GM21381 (cell line): ENCODE data around the gene PRKAG2.
"Not testable (repeated sequence)": the region's sequence is repeated elsewhere in the genome, so short reads cannot be mapped to it uniquely, and the experiment has no call there.

ENCODE experiments used
- ATAC-seq: cut with Tn5 transposase; IDR thresholded peaks from one replicate; pipeline ENCODE4 v1.9.1; 2021; ENCODE audit warnings: mild to moderate bottlenecking, moderate library complexity; ENCODE audit not compliant: unreplicated experiment

PRKAG2 gene

GRCh38 chr7:151754688-151755130 lies 122.2 kb downstream of the PRKAG2 start:
- no peak for ATAC-seq

GRCh38 chr7:151754142-151754590 lies 122.7 kb downstream of the PRKAG2 start:
- ATAC-seq = no peak

- ATAC-seq = no peak
Observed at GRCh38 chr7:151752816-151753595, 123.9 kb downstream of the PRKAG2 start.

GRCh38 chr7:151752037-151752436 lies 124.9 kb downstream of the PRKAG2 start:
- ATAC-seq = no peak

GRCh38 chr7:151748733-151749132 lies 128.2 kb downstream of the PRKAG2 start:
- no peak for ATAC-seq

- not testable (repeated sequence) for ATAC-seq
Observed at GRCh38 chr7:151748021-151748420, 128.9 kb downstream of the PRKAG2 start.

- no peak for ATAC-seq
Observed at GRCh38 chr7:151745706-151746105, 131.2 kb downstream of the PRKAG2 start.

GRCh38 chr7:151744656-151745638 lies 132.0 kb downstream of the PRKAG2 start:
- no peak for ATAC-seq

- no peak for ATAC-seq
Observed at GRCh38 chr7:151744051-151744580, 132.8 kb downstream of the PRKAG2 start.

GRCh38 chr7:151743481-151743983 lies 133.4 kb downstream of the PRKAG2 start:
- ATAC-seq = no peak

GRCh38 chr7:151742713-151743480 lies 134.0 kb downstream of the PRKAG2 start:
- no peak for ATAC-seq

- no peak for ATAC-seq
Observed at GRCh38 chr7:151741585-151741984, 135.3 kb downstream of the PRKAG2 start.

- no peak for ATAC-seq
Observed at GRCh38 chr7:151740081-151740851, 136.6 kb downstream of the PRKAG2 start.

- no peak for ATAC-seq
Observed at GRCh38 chr7:151738925-151739324, 138.0 kb downstream of the PRKAG2 start.

GRCh38 chr7:151736403-151736909 lies 140.5 kb downstream of the PRKAG2 start:
- ATAC-seq = no peak

- ATAC-seq = no peak
Observed at GRCh38 chr7:151735851-151736402, 141.0 kb downstream of the PRKAG2 start.

- ATAC-seq = no peak
Observed at GRCh38 chr7:151735186-151735850, 141.6 kb downstream of the PRKAG2 start.

GRCh38 chr7:151732834-151733592 lies 143.9 kb downstream of the PRKAG2 start:
- no peak for ATAC-seq
